MM.1S (cell line): ENCODE results near the gene SRA1.

Experiments used
- CTCF ChIP-seq: fragments of 300-600 bp; sonication (generic); IDR thresholded peaks from 2 replicates; pipeline ENCODE4 v1.5.1; 2016; ENCODE audit warnings: antibody characterized with exemption, low read length, mixed read lengths
- EZH2 ChIP-seq: fragments of 300-600 bp; sonication (generic); optimal IDR thresholded peaks from 2 replicates; pipeline ENCODE3; 2017; ENCODE audit warnings: low read depth, mild to moderate bottlenecking, antibody characterized with exemption, low read length, mixed read lengths
- EZH2phosphoT487 ChIP-seq: fragments of 300-600 bp; sonication (generic); IDR thresholded peaks from 2 replicates; pipeline ENCODE4 v1.6.1; 2018; ENCODE audit warnings: antibody characterized with exemption, low read length

GRCh38 chr5:140602147-140602546, 44.9 kb upstream of the SRA1 start:
- no peak for TF ChIP-seq CTCF
- no peak for TF ChIP-seq EZH2
- TF ChIP-seq EZH2phosphoT487, result no peak
